Measurements from ENCODE around the gene DGKI. TPM values are rescaled to one million over a fixed set of nuclear protein-coding genes. Genes with fewer than 3 reads are reported as not detected.

Gene DGKI
- total RNA-seq, 1 experiment from 2014 or later: not detected

DNA sequence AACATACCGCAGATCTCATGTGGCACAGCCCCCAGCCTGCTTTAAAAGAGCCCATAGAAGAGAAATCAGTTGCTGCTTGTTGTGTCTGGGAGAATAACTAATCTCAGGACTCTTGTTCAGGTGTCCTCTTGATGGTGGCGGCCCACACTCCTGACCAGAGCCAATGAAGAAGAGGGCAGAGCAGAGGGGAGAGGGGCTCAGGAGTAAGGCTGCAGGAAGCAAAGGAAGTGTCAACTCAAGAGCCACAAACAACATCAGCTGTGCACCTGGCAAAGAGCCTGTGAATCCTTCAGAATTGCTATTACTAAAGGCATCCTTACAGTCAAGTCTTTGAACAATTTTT, 443.4 kb downstream of the DGKI start:
- Histone ChIP-seq H3K27ac (ENCODE audit: low read length) (no peak overlapping the region), H3K4me3 (ENCODE audit: low read depth in 2 of 2, low read length in 2 of 2) (no peak overlapping the region), H3K4me1 (ENCODE audit: control insufficient read depth, insufficient read depth, low read length) (no peaks in the 10 kb centered on the region), H3K9me3 (ENCODE audit: control insufficient read depth, insufficient read depth, low read depth, low read length) (no peaks in the 10 kb centered on the region), H3K36me3 (ENCODE audit: control insufficient read depth, insufficient read depth, low read length) (no peaks in the 10 kb centered on the region), H3K27me3 (ENCODE audit: control insufficient read depth, insufficient read depth, low read length) (no peaks in the 10 kb centered on the region)
- TF ChIP-seq, protein P1, sequence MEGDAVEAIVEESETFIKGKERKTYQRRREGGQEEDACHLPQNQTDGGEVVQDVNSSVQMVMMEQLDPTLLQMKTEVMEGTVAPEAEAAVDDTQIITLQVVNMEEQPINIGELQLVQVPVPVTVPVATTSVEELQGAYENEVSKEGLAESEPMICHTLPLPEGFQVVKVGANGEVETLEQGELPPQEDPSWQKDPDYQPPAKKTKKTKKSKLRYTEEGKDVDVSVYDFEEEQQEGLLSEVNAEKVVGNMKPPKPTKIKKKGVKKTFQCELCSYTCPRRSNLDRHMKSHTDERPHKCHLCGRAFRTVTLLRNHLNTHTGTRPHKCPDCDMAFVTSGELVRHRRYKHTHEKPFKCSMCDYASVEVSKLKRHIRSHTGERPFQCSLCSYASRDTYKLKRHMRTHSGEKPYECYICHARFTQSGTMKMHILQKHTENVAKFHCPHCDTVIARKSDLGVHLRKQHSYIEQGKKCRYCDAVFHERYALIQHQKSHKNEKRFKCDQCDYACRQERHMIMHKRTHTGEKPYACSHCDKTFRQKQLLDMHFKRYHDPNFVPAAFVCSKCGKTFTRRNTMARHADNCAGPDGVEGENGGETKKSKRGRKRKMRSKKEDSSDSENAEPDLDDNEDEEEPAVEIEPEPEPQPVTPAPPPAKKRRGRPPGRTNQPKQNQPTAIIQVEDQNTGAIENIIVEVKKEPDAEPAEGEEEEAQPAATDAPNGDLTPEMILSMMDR (IDR thresholded peaks at IDR 0.05): no peak
- no peak for TF ChIP-seq TCF7L2 (IDR thresholded peaks at IDR 0.05; ENCODE audit: low read depth, low read length)
- TF ChIP-seq SIN3A (IDR thresholded peaks at IDR 0.05; ENCODE audit: borderline replicate concordance, insufficient read depth, low read depth, low read length): no peak
- TF ChIP-seq POLR2AphosphoS5 (IDR thresholded peaks at IDR 0.05; ENCODE audit: low read depth, low read length): no peak
- TF ChIP-seq, protein P2, sequence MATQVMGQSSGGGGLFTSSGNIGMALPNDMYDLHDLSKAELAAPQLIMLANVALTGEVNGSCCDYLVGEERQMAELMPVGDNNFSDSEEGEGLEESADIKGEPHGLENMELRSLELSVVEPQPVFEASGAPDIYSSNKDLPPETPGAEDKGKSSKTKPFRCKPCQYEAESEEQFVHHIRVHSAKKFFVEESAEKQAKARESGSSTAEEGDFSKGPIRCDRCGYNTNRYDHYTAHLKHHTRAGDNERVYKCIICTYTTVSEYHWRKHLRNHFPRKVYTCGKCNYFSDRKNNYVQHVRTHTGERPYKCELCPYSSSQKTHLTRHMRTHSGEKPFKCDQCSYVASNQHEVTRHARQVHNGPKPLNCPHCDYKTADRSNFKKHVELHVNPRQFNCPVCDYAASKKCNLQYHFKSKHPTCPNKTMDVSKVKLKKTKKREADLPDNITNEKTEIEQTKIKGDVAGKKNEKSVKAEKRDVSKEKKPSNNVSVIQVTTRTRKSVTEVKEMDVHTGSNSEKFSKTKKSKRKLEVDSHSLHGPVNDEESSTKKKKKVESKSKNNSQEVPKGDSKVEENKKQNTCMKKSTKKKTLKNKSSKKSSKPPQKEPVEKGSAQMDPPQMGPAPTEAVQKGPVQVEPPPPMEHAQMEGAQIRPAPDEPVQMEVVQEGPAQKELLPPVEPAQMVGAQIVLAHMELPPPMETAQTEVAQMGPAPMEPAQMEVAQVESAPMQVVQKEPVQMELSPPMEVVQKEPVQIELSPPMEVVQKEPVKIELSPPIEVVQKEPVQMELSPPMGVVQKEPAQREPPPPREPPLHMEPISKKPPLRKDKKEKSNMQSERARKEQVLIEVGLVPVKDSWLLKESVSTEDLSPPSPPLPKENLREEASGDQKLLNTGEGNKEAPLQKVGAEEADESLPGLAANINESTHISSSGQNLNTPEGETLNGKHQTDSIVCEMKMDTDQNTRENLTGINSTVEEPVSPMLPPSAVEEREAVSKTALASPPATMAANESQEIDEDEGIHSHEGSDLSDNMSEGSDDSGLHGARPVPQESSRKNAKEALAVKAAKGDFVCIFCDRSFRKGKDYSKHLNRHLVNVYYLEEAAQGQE (IDR thresholded peaks at IDR 0.05; ENCODE audit: insufficient read depth in 1 of 2, low read depth in 2 of 2, low read length in 1 of 2): no peak
- ATAC-seq: no peak
- CTCF ChIA-PET: no interaction called here
- POLR2A ChIA-PET: no interaction called here
- in situ Hi-C loops (cut with HindIII; ENCODE audit: low pct_unique_long_range_greater_than_20kb, low sequenced_read_pairs) (no loop called here), intact Hi-C loops (cut with micrococcal nuclease; ENCODE audit: unreplicated experiment) (no loop called here)
- DNase-seq (ENCODE audit: low read depth, low spot score): no peak
- no TSS peak for BruUV-seq (replicated peaks)

DNA sequence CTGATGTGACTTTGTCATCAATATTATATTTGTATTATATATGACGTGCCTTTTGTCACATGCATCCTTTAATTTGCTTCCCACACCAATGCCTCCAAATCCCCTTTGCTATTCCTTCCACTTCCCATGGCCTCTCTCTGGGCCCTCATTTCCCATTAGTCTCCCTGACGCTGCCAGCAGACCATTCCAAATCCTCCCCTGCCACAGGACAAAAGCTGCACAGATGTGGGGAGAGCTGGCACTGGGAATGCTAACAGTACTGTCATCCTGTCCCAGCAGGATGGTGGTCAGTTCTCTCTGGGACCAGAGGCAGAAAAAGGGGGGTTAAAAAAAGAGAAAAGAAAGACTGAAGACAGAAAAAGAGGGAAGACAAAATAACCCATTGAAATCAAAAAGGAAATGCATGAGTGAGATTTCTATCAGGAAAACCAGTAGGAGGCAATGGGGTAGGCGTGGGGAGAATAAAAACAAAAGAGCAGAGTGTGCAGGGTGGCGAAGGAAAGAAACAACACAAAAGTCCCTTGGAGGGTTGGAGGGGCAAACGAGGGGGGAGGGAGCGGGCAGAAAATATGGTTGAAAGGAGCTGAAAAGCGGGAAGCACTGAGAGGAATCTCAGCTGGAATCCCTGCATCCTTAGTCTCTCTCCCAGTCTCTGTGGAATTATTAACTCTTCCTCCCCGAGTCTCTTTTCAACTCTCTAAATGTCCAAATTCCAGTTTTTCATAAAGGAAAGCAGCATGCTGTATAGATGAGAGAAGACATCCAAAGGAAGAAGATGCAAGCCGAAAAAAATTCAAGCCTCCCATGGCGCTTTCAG, 444.0 kb downstream of the DGKI start:
- H3K4me1 ChIP-seq (ENCODE audit: control insufficient read depth, insufficient read depth, low read length): no peaks in the 10 kb centered on the region
- intact Hi-C loops (cut with micrococcal nuclease; ENCODE audit: unreplicated experiment) (no loop called here), in situ Hi-C loops (cut with HindIII; ENCODE audit: low pct_unique_long_range_greater_than_20kb, low sequenced_read_pairs) (no loop called here)
- POLR2A ChIA-PET: no interaction called here
- no peak overlapping the region for H3K4me3 ChIP-seq (ENCODE audit: low read depth in 2 of 2, low read length in 2 of 2)
- no peaks in the 10 kb centered on the region for H3K9me3 ChIP-seq (ENCODE audit: control insufficient read depth, insufficient read depth, low read depth, low read length)
- no peaks in the 10 kb centered on the region for H3K27me3 ChIP-seq (ENCODE audit: control insufficient read depth, insufficient read depth, low read length)
- DNase-seq (ENCODE audit: low read depth, low spot score) (no peak), ATAC-seq (no peak)
- no peak overlapping the region for H3K27ac ChIP-seq (ENCODE audit: low read length)
- CTCF ChIA-PET: no interaction called here
- no TSS peak for BruUV-seq (replicated peaks)
- TF ChIP-seq, protein P1 (IDR thresholded peaks at IDR 0.05): no peak
- TF ChIP-seq SIN3A (IDR thresholded peaks at IDR 0.05; ENCODE audit: borderline replicate concordance, insufficient read depth, low read depth, low read length) (no peak), TCF7L2 (IDR thresholded peaks at IDR 0.05; ENCODE audit: low read depth, low read length) (no peak), POLR2AphosphoS5 (IDR thresholded peaks at IDR 0.05; ENCODE audit: low read depth, low read length) (no peak)
- TF ChIP-seq, protein P2 (IDR thresholded peaks at IDR 0.05; ENCODE audit: insufficient read depth in 1 of 2, low read depth in 2 of 2, low read length in 1 of 2): no peak
- no peaks in the 10 kb centered on the region for H3K36me3 ChIP-seq (ENCODE audit: control insufficient read depth, insufficient read depth, low read length)
